Suprapubic skin (tissue), 4 donors: ENCODE results near the gene CISD1.

ENCODE experiments used
- EP300 ChIP-seq: sonication (generic); formaldehyde crosslinking; IDR thresholded peaks from one replicate; pipeline ENCODE4 v1.6.1; 2017; ENCODE audit warnings: antibody characterized with exemption
- POLR2A ChIP-seq, 2 donors: fragments of 450-650 bp; IDR thresholded peaks; one replicate each; pipeline ENCODE4 v1.6.1; 2017; ENCODE audit warnings: antibody characterized with exemption in 2 of 2, mild to moderate bottlenecking in 2 of 2, moderate library complexity in 2 of 2
- POLR2AphosphoS5 ChIP-seq, 3 donors: sonication (generic); formaldehyde crosslinking; IDR thresholded peaks; one replicate each; pipeline ENCODE4 v1.6.1; 2017; ENCODE audit warnings: antibody characterized with exemption in 3 of 3
- TF ChIP-seq, protein P1 (sequence below), 2 donors: fragments of 200-600 bp in 1 of 2; fragments of 450-650 bp in 1 of 2; sonication (generic) in 1 of 2; IDR thresholded peaks; one replicate each; pipeline ENCODE4 v1.5.1; 2016 to 2019; ENCODE audit warnings: antibody characterized with exemption in 2 of 2, mild to moderate bottlenecking in 1 of 2, moderate library complexity in 1 of 2

DNA sequence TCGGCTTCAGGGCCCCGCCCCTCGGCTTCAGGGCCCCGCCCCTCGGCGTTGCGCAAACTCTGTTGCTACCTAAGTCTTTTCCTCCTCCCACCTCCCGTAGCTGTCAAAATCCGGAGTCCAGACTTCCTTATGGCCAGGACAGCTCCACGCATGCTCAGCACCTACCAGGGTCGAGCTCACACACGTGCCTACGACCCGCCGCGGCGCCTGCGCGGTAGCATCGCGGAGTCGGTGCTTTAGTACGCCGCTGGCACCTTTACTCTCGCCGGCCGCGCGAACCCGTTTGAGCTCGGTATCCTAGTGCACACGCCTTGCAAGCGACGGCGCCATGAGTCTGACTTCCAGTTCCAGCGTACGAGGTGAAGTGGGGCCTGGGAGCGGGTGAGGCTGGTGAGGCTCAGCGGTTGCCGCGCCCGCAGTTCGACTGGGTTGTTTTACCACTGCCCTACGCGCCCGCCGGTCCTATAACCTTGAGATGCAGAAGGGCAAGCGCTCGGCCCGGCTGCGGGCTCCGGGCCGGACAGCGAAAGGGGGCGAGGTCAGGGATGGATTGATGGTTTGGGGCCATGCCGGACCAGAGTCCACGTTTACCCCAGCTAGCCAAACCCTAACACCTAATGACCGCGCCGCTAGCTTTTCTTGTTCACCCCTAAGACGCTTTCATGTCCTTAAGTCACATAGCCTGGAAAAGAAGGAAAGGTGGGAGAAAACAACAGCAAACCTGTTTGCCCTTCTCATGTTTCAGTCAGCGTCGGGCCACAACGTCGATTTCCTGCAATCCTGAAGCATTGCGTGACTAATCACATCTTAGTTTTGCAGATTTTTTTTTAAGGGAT is at the start of gene CISD1:
- TF ChIP-seq, protein P1, sequence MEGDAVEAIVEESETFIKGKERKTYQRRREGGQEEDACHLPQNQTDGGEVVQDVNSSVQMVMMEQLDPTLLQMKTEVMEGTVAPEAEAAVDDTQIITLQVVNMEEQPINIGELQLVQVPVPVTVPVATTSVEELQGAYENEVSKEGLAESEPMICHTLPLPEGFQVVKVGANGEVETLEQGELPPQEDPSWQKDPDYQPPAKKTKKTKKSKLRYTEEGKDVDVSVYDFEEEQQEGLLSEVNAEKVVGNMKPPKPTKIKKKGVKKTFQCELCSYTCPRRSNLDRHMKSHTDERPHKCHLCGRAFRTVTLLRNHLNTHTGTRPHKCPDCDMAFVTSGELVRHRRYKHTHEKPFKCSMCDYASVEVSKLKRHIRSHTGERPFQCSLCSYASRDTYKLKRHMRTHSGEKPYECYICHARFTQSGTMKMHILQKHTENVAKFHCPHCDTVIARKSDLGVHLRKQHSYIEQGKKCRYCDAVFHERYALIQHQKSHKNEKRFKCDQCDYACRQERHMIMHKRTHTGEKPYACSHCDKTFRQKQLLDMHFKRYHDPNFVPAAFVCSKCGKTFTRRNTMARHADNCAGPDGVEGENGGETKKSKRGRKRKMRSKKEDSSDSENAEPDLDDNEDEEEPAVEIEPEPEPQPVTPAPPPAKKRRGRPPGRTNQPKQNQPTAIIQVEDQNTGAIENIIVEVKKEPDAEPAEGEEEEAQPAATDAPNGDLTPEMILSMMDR (IDR thresholded peaks at IDR 0.05), result no peak
- no peak for TF ChIP-seq EP300
- peak in 2 of 3 donors; percentile 46 to 48 for TF ChIP-seq POLR2AphosphoS5 (IDR thresholded peaks at IDR 0.05)
- TF ChIP-seq POLR2A (IDR thresholded peaks at IDR 0.05), result peak in 1 of 2 donors; percentile 25
